GM19328 (cell line): ENCODE data around the gene TTBK1.

Source experiments
- ATAC-seq: cut with Tn5 transposase; IDR thresholded peaks from one replicate; pipeline ENCODE4 v1.9.1; 2021; ENCODE audit warnings: mild to moderate bottlenecking, moderate library complexity; ENCODE audit not compliant: unreplicated experiment

Gene TTBK1

GRCh38 chr6:43254138-43254817, 11.0 kb downstream of the TTBK1 start:
- no peak for ATAC-seq

- ATAC-seq = no peak
Observed at GRCh38 chr6:43254846-43255245, 11.6 kb downstream of the TTBK1 start.

GRCh38 chr6:43255408-43256054, 12.2 kb downstream of the TTBK1 start:
- ATAC-seq = no peak

GRCh38 chr6:43256670-43257366, 13.5 kb downstream of the TTBK1 start:
- no peak for ATAC-seq

GRCh38 chr6:43257367-43258145, 14.3 kb downstream of the TTBK1 start:
- ATAC-seq = no peak

GRCh38 chr6:43258180-43258579, 14.9 kb downstream of the TTBK1 start:
- no peak for ATAC-seq

- ATAC-seq = no peak
Observed at GRCh38 chr6:43258807-43259686, 15.8 kb downstream of the TTBK1 start.

- ATAC-seq = no peak
Observed at GRCh38 chr6:43260791-43261190, 17.5 kb downstream of the TTBK1 start.

GRCh38 chr6:43261198-43261597, 17.9 kb downstream of the TTBK1 start:
- no peak for ATAC-seq

GRCh38 chr6:43262000-43262779, 18.9 kb downstream of the TTBK1 start:
- no peak for ATAC-seq

GRCh38 chr6:43262780-43263313, 19.6 kb downstream of the TTBK1 start:
- ATAC-seq = no peak

GRCh38 chr6:43263314-43264178, 20.3 kb downstream of the TTBK1 start:
- peak; percentile 57 for ATAC-seq

- no peak for ATAC-seq
Observed at GRCh38 chr6:43264599-43265145, 21.4 kb downstream of the TTBK1 start.

GRCh38 chr6:43265564-43265963, 22.3 kb downstream of the TTBK1 start:
- no peak for ATAC-seq

GRCh38 chr6:43267619-43268354, 24.5 kb downstream of the TTBK1 start:
- no peak for ATAC-seq

GRCh38 chr6:43268355-43268700, 25.0 kb downstream of the TTBK1 start:
- ATAC-seq = no peak

GRCh38 chr6:43268782-43269272, 25.5 kb downstream of the TTBK1 start:
- ATAC-seq = no peak
